PFSK-1 (cell line): ENCODE data around the gene DLGAP1.

ENCODE experiments used
- FOXP2 ChIP-seq: optimal IDR thresholded peaks from 2 replicates; pipeline ENCODE3; 2011; ENCODE audit warnings: borderline replicate concordance, control low read depth, inconsistent platforms; ENCODE audit not compliant: insufficient read depth; ENCODE audit errors: extremely low read length, extremely low read depth
- POLR2AphosphoS5 ChIP-seq: IDR thresholded peaks from 2 replicates; pipeline ENCODE4 v1.6.1; 2012; ENCODE audit warnings: low read depth, mild to moderate bottlenecking, control low read depth, low read length, moderate library complexity
- REST ChIP-seq, 2 experiments: IDR thresholded peaks; 2 replicates each; pipeline versions ENCODE4 v1.6.1 to v1.8.0; 2011 to 2012; ENCODE audit warnings: low read depth in 2 of 2, low read length in 2 of 2, control low read depth in 1 of 2, inconsistent platforms in 1 of 2, mild to moderate bottlenecking in 1 of 2, moderate library complexity in 1 of 2; ENCODE audit not compliant: insufficient read depth in 1 of 2
- SIN3A ChIP-seq: IDR thresholded peaks from 2 replicates; pipeline ENCODE4 v1.6.1; 2012; ENCODE audit warnings: mild to moderate bottlenecking, low read length, moderate library complexity, borderline replicate concordance; ENCODE audit not compliant: insufficient read depth
- TAF1 ChIP-seq: IDR thresholded peaks from 2 replicates; pipeline ENCODE4 v1.6.1; 2012; ENCODE audit warnings: low read length, control low read depth, borderline replicate concordance; ENCODE audit not compliant: insufficient read depth

DLGAP1 gene

GRCh38 chr18:3873698-3874097 lies 581.4 kb downstream of the DLGAP1 start:
- no peak for TF ChIP-seq TAF1
- no peak for TF ChIP-seq FOXP2
- TF ChIP-seq POLR2AphosphoS5 = no peak
- TF ChIP-seq REST (IDR thresholded peaks at IDR 0.05; ENCODE audit: insufficient read depth in 1 of 2, low read depth in 2 of 2, low read length in 2 of 2) = no peak
- no peak for TF ChIP-seq SIN3A

GRCh38 chr18:3873211-3873610 lies 581.9 kb downstream of the DLGAP1 start:
- TF ChIP-seq TAF1 (no peak), REST (IDR thresholded peaks at IDR 0.05; ENCODE audit: insufficient read depth in 1 of 2, low read depth in 2 of 2, low read length in 2 of 2) (no peak), SIN3A (no peak), POLR2AphosphoS5 (no peak), FOXP2 (no peak)

GRCh38 chr18:3872641-3873040 lies 582.5 kb downstream of the DLGAP1 start:
- TF ChIP-seq SIN3A = no peak
- no peak for TF ChIP-seq TAF1
- TF ChIP-seq FOXP2 = no peak
- TF ChIP-seq POLR2AphosphoS5 = no peak
- TF ChIP-seq REST (IDR thresholded peaks at IDR 0.05; ENCODE audit: insufficient read depth in 1 of 2, low read depth in 2 of 2, low read length in 2 of 2) = no peak

GRCh38 chr18:3871687-3872086 lies 583.4 kb downstream of the DLGAP1 start:
- TF ChIP-seq TAF1 (no peak), FOXP2 (no peak), REST (IDR thresholded peaks at IDR 0.05; ENCODE audit: insufficient read depth in 1 of 2, low read depth in 2 of 2, low read length in 2 of 2) (no peak), POLR2AphosphoS5 (no peak), SIN3A (no peak)

GRCh38 chr18:3870914-3871313 lies 584.2 kb downstream of the DLGAP1 start:
- TF ChIP-seq POLR2AphosphoS5 = no peak
- no peak for TF ChIP-seq SIN3A
- TF ChIP-seq FOXP2 = no peak
- TF ChIP-seq REST (IDR thresholded peaks at IDR 0.05; ENCODE audit: insufficient read depth in 1 of 2, low read depth in 2 of 2, low read length in 2 of 2) = no peak
- no peak for TF ChIP-seq TAF1
